Panc1 (cell line): ENCODE results near the gene CDK2AP2. TPM values are rescaled to one million over a fixed set of nuclear protein-coding genes. Genes with fewer than 3 reads are reported as not detected.

Experiments
- ATAC-seq: fragments of 200-7000 bp; cut with Tn5 transposase; 2 replicates; pipeline ENCODE4 v1.9.1; 2020; ENCODE audit warnings: mild to moderate bottlenecking, moderate library complexity
- BruUV-seq: library from RNA; stranded (reverse); fragments of 400-500 nt; replicated peaks from 2 replicates; lab custom pipeline; 2021; lab: Mats Ljungman, UMichigan
- CTCF ChIA-PET: fragments of 300-600 bp; sonication (Branson Sonifier 250); formaldehyde crosslinking; loops from one replicate; lab custom pipeline; 2022; ENCODE audit warnings: antibody characterized with exemption; lab: Charles Lee
- POLR2A ChIA-PET: fragments of 300-600 bp; sonication (Branson Sonifier 250); formaldehyde crosslinking; loops from one replicate; lab custom pipeline; 2022; ENCODE audit warnings: antibody characterized with exemption; lab: Charles Lee
- DNase-seq: peaks from one replicate; pipeline ENCODE4 v3.0.0-alpha.2; 2010; ENCODE audit warnings: low read depth, low spot score
- H3K27ac ChIP-seq: 2 replicates; pipeline ENCODE4 v1.5.1; 2011; ENCODE audit warnings: mild to moderate bottlenecking, low read length, inconsistent platforms
- H3K27me3 ChIP-seq: fragments of 200-500 bp; sonication (Bioruptor generic); 2 replicates; pipeline ENCODE4 v1.6.0; 2014; ENCODE audit warnings: low read length, inconsistent platforms; ENCODE audit not compliant: control insufficient read depth, insufficient read depth
- H3K36me3 ChIP-seq: fragments of 200-500 bp; sonication (Bioruptor generic); 2 replicates; pipeline ENCODE4 v1.5.1; 2014; ENCODE audit warnings: inconsistent platforms, mild to moderate bottlenecking, low read length, moderate library complexity; ENCODE audit not compliant: control insufficient read depth, insufficient read depth
- H3K4me1 ChIP-seq: 2 replicates; pipeline ENCODE4 v1.5.1; 2011; ENCODE audit warnings: inconsistent platforms, mild to moderate bottlenecking, low read length, moderate library complexity; ENCODE audit not compliant: control insufficient read depth, insufficient read depth
- H3K4me3 ChIP-seq, 2 experiments: 2 replicates each; pipeline ENCODE4 v1.5.1; 2011 to 2012; ENCODE audit warnings: low read depth in 2 of 2, low read length in 2 of 2, mild to moderate bottlenecking in 2 of 2, inconsistent platforms in 1 of 2, moderate library complexity in 1 of 2
- H3K9me3 ChIP-seq: fragments of 200-500 bp; sonication (Bioruptor generic); 2 replicates; pipeline ENCODE4 v1.5.1; 2014; ENCODE audit warnings: low read depth, mild to moderate bottlenecking, inconsistent platforms, low read length, moderate library complexity; ENCODE audit not compliant: control insufficient read depth, insufficient read depth
- POLR2AphosphoS5 ChIP-seq: IDR thresholded peaks from 2 replicates; pipeline ENCODE4 v1.6.1; 2012; ENCODE audit warnings: mild to moderate bottlenecking, low read depth, low read length, moderate library complexity
- SIN3A ChIP-seq: IDR thresholded peaks from 2 replicates; pipeline ENCODE4 v1.6.1; 2012; ENCODE audit warnings: low read depth, mild to moderate bottlenecking, low read length, moderate library complexity, borderline replicate concordance; ENCODE audit not compliant: insufficient read depth
- TCF7L2 ChIP-seq: IDR thresholded peaks from 2 replicates; pipeline ENCODE4 v1.6.1; 2011; ENCODE audit warnings: mild to moderate bottlenecking, low read depth, low read length, inconsistent platforms
- in situ Hi-C: cut with HindIII; loops from 2 replicates; pipeline ENCODE4 v1.10.0; 2016; ENCODE audit warnings: low sequenced_read_pairs, low pct_unique_long_range_greater_than_20kb
- intact Hi-C: fragments of 100-400 bp; cut with micrococcal nuclease; formaldehyde crosslinking; loops from one replicate; pipeline ENCODE4 v1.10.0; 2022; ENCODE audit not compliant: unreplicated experiment
- total RNA-seq: library from RNA; stranded (reverse); gene quantifications from one replicate; pipeline ENCODE4 v1.2.1, GENCODE V29; 2021; ENCODE audit not compliant: unreplicated experiment
- TF ChIP-seq, protein P1 (sequence below): fragments of 450-650 bp; IDR thresholded peaks from 2 replicates; pipeline ENCODE4 v1.5.1; 2017; ENCODE audit warnings: mild to moderate bottlenecking
- TF ChIP-seq, protein P2 (sequence below), 2 experiments: IDR thresholded peaks; 2 replicates each; pipeline ENCODE4 v1.6.1; 2011 to 2012; ENCODE audit warnings: low read depth in 2 of 2, control low read depth in 1 of 2, low read length in 1 of 2, mild to moderate bottlenecking in 1 of 2, moderate library complexity in 1 of 2; ENCODE audit not compliant: insufficient read depth in 1 of 2

Gene CDK2AP2
- total RNA-seq, 1 experiment from 2014 or later: 76.1 TPM

DNA sequence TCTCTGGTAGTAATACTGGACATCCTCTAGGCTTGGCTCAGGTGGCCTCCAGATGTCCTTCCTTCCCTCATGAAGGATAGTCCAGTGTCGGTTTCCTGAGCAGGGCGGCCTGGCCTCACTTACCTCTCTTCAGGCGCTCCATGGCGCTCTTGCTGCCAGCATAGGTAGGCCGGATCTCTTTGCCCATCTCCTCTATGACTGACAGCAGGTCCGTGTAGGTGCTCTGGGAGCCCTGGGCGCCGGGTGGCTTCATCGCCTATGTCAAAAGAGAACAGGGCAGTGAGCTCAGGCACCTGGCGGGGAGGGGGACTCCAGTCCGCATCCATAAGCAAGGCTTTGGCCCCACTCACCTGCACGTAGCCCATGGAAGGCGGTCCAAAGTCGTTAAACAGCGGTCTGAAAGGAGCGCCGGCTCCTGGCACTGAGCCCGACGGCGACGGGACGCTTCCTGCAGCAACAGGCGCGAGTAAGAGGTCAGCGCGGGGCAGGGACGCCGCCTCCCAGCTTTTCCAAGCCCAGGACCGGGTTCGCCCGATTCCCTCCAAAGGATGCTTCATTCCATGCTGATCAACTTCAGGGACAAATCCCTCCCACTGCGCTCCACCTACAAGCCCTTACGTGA is 609 bp downstream of the CDK2AP2 start:
- Histone ChIP-seq H3K4me1 (peaks cover 25% of the 10 kb centered on the region), H3K27ac (peak overlapping the region; percentile 88), H3K4me3 (peak overlapping the region; percentile 68 to 82), H3K36me3 (no peaks in the 10 kb centered on the region; the same call in 1 of the 2 replicates), H3K9me3 (no peaks in the 10 kb centered on the region), H3K27me3 (no peaks in the 10 kb centered on the region)
- DNase-seq (no peak), ATAC-seq (no peak; the same call in 1 of the 2 replicates)
- BruUV-seq: no TSS peak
- in situ Hi-C loops: no loop called here
- TF ChIP-seq SIN3A (no peak), POLR2AphosphoS5 (no peak), TCF7L2 (no peak)
- TF ChIP-seq, protein P1, sequence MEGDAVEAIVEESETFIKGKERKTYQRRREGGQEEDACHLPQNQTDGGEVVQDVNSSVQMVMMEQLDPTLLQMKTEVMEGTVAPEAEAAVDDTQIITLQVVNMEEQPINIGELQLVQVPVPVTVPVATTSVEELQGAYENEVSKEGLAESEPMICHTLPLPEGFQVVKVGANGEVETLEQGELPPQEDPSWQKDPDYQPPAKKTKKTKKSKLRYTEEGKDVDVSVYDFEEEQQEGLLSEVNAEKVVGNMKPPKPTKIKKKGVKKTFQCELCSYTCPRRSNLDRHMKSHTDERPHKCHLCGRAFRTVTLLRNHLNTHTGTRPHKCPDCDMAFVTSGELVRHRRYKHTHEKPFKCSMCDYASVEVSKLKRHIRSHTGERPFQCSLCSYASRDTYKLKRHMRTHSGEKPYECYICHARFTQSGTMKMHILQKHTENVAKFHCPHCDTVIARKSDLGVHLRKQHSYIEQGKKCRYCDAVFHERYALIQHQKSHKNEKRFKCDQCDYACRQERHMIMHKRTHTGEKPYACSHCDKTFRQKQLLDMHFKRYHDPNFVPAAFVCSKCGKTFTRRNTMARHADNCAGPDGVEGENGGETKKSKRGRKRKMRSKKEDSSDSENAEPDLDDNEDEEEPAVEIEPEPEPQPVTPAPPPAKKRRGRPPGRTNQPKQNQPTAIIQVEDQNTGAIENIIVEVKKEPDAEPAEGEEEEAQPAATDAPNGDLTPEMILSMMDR: no peak
- TF ChIP-seq, protein P2, sequence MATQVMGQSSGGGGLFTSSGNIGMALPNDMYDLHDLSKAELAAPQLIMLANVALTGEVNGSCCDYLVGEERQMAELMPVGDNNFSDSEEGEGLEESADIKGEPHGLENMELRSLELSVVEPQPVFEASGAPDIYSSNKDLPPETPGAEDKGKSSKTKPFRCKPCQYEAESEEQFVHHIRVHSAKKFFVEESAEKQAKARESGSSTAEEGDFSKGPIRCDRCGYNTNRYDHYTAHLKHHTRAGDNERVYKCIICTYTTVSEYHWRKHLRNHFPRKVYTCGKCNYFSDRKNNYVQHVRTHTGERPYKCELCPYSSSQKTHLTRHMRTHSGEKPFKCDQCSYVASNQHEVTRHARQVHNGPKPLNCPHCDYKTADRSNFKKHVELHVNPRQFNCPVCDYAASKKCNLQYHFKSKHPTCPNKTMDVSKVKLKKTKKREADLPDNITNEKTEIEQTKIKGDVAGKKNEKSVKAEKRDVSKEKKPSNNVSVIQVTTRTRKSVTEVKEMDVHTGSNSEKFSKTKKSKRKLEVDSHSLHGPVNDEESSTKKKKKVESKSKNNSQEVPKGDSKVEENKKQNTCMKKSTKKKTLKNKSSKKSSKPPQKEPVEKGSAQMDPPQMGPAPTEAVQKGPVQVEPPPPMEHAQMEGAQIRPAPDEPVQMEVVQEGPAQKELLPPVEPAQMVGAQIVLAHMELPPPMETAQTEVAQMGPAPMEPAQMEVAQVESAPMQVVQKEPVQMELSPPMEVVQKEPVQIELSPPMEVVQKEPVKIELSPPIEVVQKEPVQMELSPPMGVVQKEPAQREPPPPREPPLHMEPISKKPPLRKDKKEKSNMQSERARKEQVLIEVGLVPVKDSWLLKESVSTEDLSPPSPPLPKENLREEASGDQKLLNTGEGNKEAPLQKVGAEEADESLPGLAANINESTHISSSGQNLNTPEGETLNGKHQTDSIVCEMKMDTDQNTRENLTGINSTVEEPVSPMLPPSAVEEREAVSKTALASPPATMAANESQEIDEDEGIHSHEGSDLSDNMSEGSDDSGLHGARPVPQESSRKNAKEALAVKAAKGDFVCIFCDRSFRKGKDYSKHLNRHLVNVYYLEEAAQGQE (IDR thresholded peaks at IDR 0.05; ENCODE audit: insufficient read depth in 1 of 2, low read depth in 2 of 2, low read length in 1 of 2): no peak
- ChIA-PET CTCF (interaction anchor here (0.9 kb wide), 1 partner anchor 69 kb away, joined by 3 read pairs; no protein-coding TSS in a partner anchor), POLR2A (no interaction called here)
- intact Hi-C loops: loop anchor here (5.0 kb wide), 1 partner anchor 95 kb away; no protein-coding TSS in a partner anchor

DNA sequence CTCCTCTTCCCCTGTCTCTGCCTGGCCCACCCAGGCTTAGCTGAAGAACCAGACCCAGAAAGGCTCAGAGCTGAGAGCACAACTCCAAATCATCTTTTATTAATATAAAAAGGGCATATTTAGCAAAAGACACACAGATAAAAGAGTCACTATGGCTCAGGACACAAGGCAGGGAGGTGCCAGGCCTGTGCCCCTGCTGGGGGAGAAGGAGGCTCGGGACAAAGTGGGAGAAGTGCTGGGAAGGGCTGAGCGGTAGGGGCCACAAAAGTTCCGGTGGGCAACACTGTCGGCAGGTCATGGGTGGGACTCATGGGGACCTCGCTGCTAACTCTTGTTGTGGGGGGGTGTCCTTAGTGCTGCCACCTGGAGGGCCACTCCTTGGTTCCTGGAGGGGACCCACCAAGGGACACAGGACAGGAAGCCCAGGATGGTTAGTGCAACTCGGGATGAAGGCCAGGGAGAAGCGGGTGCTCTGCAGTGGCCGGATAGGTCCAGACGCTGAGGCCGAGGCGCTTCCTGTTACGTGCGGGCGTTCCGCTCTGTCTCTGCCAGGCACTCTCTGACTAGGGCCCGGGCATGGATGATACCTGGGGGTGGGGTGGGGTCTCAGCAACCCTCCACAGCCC is 1.4 kb downstream of the CDK2AP2 start:
- in situ Hi-C loops (no loop called here), intact Hi-C loops (loop anchor here (5.0 kb wide), 1 partner anchor 94 kb away; no protein-coding TSS in a partner anchor)
- TF ChIP-seq TCF7L2: no peak
- TF ChIP-seq, protein P2 (IDR thresholded peaks at IDR 0.05; ENCODE audit: insufficient read depth in 1 of 2, low read depth in 2 of 2, low read length in 1 of 2): no peak
- no peak for TF ChIP-seq SIN3A
- TF ChIP-seq, protein P1: no peak; the same call in 1 of the 2 replicates
- TF ChIP-seq POLR2AphosphoS5: no peak
- H3K4me3 ChIP-seq: peak overlapping the region; percentile 68 to 82
- DNase-seq (no peak), ATAC-seq (no peak)
- BruUV-seq: TSS peak; percentile 95
- H3K36me3 ChIP-seq: no peaks in the 10 kb centered on the region; the same call in 1 of the 2 replicates
- H3K27ac ChIP-seq: peak overlapping the region; percentile 88
- H3K4me1 ChIP-seq: peaks cover 25% of the 10 kb centered on the region
- H3K9me3 ChIP-seq: no peaks in the 10 kb centered on the region
- POLR2A ChIA-PET: no interaction called here
- CTCF ChIA-PET: interaction anchor here (0.7 kb wide), 1 partner anchor 69 kb away, joined by 3 read pairs; the partner anchor contains the start of gene PTPRCAP
- H3K27me3 ChIP-seq: no peaks in the 10 kb centered on the region
